HepG2 (cell line): ENCODE data around the gene ANKRD55. TPM values are rescaled to one million over a fixed set of nuclear protein-coding genes. Genes with fewer than 3 reads are reported as not detected.
A peak's percentile ranks its signal among the peaks of the same experiment; 100 is the strongest.

Source experiments
- GABPB1 ChIP-seq: IDR thresholded peaks from 2 replicates; pipeline ENCODE4 v1.6.1; 2016; ENCODE audit warnings: mild to moderate bottlenecking, missing genetic modification reagents, moderate library complexity, missing compliant biosample characterization
- JUNB ChIP-seq: sonication (generic); formaldehyde crosslinking; IDR thresholded peaks from 2 replicates; pipeline ENCODE4 v1.8.0; 2022; ENCODE audit warnings: missing genetic modification reagents, mild to moderate bottlenecking, borderline replicate concordance
- PHF21A ChIP-seq: sonication (generic); formaldehyde crosslinking; IDR thresholded peaks from 2 replicates; pipeline ENCODE4 v1.5.0; 2020; ENCODE audit warnings: mild to moderate bottlenecking, missing genetic modification reagents
- RARA ChIP-seq: IDR thresholded peaks from 2 replicates; pipeline ENCODE4 v1.6.1; 2016; ENCODE audit warnings: missing genetic modification reagents, missing compliant biosample characterization
- SALL2 ChIP-seq: sonication (generic); formaldehyde crosslinking; IDR thresholded peaks from 2 replicates; pipeline ENCODE4 v1.8.1; 2023; ENCODE audit warnings: mild to moderate bottlenecking, missing genetic modification reagents, inconsistent platforms
- SOX5 ChIP-seq: IDR thresholded peaks from 2 replicates; pipeline ENCODE4 v1.6.1; 2016; ENCODE audit warnings: borderline replicate concordance
- SP1 ChIP-seq, 2 experiments: fragments of 450-650 bp in 1 of 2; sonication (generic) in 1 of 2; formaldehyde crosslinking in 1 of 2; IDR thresholded peaks; 2 replicates each; pipeline versions ENCODE4 v1.4.0 to v1.6.1; 2016 to 2020; ENCODE audit warnings: missing genetic modification reagents in 1 of 2
- ZEB1 ChIP-seq: IDR thresholded peaks from 2 replicates; pipeline ENCODE4 v1.6.1; 2012; ENCODE audit warnings: mild to moderate bottlenecking, low read depth, inconsistent platforms; ENCODE audit not compliant: insufficient replicate concordance
- ZFP37 ChIP-seq: sonication (generic); formaldehyde crosslinking; IDR thresholded peaks from 2 replicates; pipeline ENCODE4 v1.4.0; 2020; ENCODE audit warnings: missing genetic modification reagents, borderline replicate concordance
- ZFP90 ChIP-seq: sonication (generic); formaldehyde crosslinking; IDR thresholded peaks from 2 replicates; pipeline ENCODE4 v1.8.0; 2022; ENCODE audit warnings: missing genetic modification reagents, mild to moderate bottlenecking, inconsistent platforms, borderline replicate concordance
- ZMYM2 ChIP-seq: sonication (generic); formaldehyde crosslinking; IDR thresholded peaks from 2 replicates; pipeline ENCODE4 v1.8.0; 2022; ENCODE audit warnings: mild to moderate bottlenecking, missing genetic modification reagents
- ZNF781 ChIP-seq: sonication (generic); formaldehyde crosslinking; IDR thresholded peaks from 2 replicates; pipeline ENCODE4 v1.5.1; 2020; ENCODE audit warnings: borderline replicate concordance, mild to moderate bottlenecking, missing genetic modification reagents; ENCODE audit errors: not compliant biosample characterization
- ZNF883 ChIP-seq: sonication (generic); formaldehyde crosslinking; IDR thresholded peaks from 2 replicates; pipeline ENCODE4 v1.5.1; 2020; ENCODE audit warnings: mild to moderate bottlenecking, missing genetic modification reagents; ENCODE audit errors: not compliant biosample characterization
- polyA plus RNA-seq, 8 experiments: library from polyadenylated mRNA; depleted of rRNA in 3 of 8; stranded (reverse) in 7 of 8; unstranded in 1 of 8; fragments of >200 nt; fragmentation: Illumina TruSeq in 4 of 8; extraction: Trizol in 4 of 8; gene quantifications; 2 replicates each; pipeline versions ENCODE4 v1.2.1 to v1.2.3, GENCODE V29; 2011 to 2016; ENCODE audit warnings: low read depth in 4 of 8, missing spikeins in 1 of 8, mixed read lengths in 1 of 8; ENCODE audit not compliant: insufficient read depth in 1 of 8
- total RNA-seq, 5 experiments: library from RNA; depleted of rRNA; stranded (reverse); fragments of >200 nt; fragmentation: Illumina TruSeq; extraction: Trizol; gene quantifications; 2 replicates each; pipeline ENCODE4 v1.2.3, GENCODE V29; 2016; ENCODE audit warnings: low read depth in 1 of 5
- TF ChIP-seq, protein P1 (sequence below): sonication (generic); formaldehyde crosslinking; conservative IDR thresholded peaks from 2 replicates; pipeline ENCODE4 v1.8.0; 2022; ENCODE audit warnings: mild to moderate bottlenecking, moderate library complexity, missing genetic modification reagents
- TF ChIP-seq, protein P2 (sequence below): sonication (generic); formaldehyde crosslinking; IDR thresholded peaks from 2 replicates; pipeline ENCODE4 v1.4.0; 2020; ENCODE audit warnings: missing genetic modification reagents
- TF ChIP-seq, protein P3 (sequence below): sonication (generic); formaldehyde crosslinking; IDR thresholded peaks from 2 replicates; pipeline ENCODE4 v1.5.0; 2020; ENCODE audit warnings: mild to moderate bottlenecking, missing genetic modification reagents, borderline replicate concordance
- TF ChIP-seq, protein P4 (sequence below): fragments of 450-650 bp; IDR thresholded peaks from 2 replicates; pipeline ENCODE4 v1.6.1; 2016

ANKRD55 gene
- total and polyA plus RNA-seq, 2 of the 13 experiments (the other 11 are each of a cell fraction or from before 2014, with no cell fraction given) = 0.11 to 0.28 TPM

DNA sequence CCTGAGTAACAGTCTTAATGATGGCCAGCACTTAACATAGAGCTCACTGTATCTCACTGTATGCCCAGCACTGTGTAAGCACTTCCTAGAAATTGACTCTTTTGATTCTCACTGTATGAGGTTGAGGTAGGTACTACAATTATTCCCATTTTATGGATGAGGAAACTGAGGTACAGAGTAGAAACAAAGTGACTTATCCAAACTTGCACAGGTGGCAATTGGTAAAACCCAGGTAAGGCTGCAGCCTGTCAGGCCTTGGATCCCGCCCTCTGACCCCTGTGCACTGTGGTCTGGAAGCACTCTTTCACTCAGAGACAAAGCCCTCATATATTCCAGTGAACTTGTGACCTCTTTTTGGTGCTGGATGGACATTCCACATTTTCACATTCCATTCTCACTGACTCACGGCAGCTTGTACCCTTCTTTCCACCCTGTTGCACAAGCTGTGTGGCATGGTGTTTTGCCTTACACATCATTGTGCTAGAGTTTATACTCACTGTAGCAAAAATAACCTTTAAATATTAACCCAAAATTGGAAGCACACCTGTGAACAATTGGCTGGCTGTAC, 21.7 kb downstream of the ANKRD55 start (continued):
- TF ChIP-seq, protein P1, sequence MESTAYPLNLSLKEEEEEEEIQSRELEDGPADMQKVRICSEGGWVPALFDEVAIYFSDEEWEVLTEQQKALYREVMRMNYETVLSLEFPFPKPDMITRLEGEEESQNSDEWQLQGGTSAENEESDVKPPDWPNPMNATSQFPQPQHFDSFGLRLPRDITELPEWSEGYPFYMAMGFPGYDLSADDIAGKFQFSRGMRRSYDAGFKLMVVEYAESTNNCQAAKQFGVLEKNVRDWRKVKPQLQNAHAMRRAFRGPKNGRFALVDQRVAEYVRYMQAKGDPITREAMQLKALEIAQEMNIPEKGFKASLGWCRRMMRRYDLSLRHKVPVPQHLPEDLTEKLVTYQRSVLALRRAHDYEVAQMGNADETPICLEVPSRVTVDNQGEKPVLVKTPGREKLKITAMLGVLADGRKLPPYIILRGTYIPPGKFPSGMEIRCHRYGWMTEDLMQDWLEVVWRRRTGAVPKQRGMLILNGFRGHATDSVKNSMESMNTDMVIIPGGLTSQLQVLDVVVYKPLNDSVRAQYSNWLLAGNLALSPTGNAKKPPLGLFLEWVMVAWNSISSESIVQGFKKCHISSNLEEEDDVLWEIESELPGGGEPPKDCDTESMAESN = peak; percentile 77; the same call in 1 of the 2 replicates
- TF ChIP-seq GABPB1 (CRISPR knock-in tag) = 0 out of 2 replicates have a peak, but pooled peaks have one; percentile 30
- TF ChIP-seq PHF21A (CRISPR knock-in tag) = peak; percentile 96
- TF ChIP-seq ZNF781 (CRISPR knock-in tag) = no peak
- no peak for TF ChIP-seq SP1 (IDR thresholded peaks at IDR 0.05)
- TF ChIP-seq SP1 (CRISPR knock-in tag; IDR thresholded peaks at IDR 0.05) = 0 out of 2 replicates have a peak, but pooled peaks have one; percentile 36
- no peak for TF ChIP-seq ZNF883 (CRISPR knock-in tag)
- TF ChIP-seq, protein P2, sequence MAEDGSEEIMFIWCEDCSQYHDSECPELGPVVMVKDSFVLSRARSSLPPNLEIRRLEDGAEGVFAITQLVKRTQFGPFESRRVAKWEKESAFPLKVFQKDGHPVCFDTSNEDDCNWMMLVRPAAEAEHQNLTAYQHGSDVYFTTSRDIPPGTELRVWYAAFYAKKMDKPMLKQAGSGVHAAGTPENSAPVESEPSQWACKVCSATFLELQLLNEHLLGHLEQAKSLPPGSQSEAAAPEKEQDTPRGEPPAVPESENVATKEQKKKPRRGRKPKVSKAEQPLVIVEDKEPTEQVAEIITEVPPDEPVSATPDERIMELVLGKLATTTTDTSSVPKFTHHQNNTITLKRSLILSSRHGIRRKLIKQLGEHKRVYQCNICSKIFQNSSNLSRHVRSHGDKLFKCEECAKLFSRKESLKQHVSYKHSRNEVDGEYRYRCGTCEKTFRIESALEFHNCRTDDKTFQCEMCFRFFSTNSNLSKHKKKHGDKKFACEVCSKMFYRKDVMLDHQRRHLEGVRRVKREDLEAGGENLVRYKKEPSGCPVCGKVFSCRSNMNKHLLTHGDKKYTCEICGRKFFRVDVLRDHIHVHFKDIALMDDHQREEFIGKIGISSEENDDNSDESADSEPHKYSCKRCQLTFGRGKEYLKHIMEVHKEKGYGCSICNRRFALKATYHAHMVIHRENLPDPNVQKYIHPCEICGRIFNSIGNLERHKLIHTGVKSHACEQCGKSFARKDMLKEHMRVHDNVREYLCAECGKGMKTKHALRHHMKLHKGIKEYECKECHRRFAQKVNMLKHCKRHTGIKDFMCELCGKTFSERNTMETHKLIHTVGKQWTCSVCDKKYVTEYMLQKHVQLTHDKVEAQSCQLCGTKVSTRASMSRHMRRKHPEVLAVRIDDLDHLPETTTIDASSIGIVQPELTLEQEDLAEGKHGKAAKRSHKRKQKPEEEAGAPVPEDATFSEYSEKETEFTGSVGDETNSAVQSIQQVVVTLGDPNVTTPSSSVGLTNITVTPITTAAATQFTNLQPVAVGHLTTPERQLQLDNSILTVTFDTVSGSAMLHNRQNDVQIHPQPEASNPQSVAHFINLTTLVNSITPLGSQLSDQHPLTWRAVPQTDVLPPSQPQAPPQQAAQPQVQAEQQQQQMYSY (CRISPR knock-in tag) = 0 out of 2 replicates have a peak, but pooled peaks have one; percentile 36
- TF ChIP-seq, protein P3, sequence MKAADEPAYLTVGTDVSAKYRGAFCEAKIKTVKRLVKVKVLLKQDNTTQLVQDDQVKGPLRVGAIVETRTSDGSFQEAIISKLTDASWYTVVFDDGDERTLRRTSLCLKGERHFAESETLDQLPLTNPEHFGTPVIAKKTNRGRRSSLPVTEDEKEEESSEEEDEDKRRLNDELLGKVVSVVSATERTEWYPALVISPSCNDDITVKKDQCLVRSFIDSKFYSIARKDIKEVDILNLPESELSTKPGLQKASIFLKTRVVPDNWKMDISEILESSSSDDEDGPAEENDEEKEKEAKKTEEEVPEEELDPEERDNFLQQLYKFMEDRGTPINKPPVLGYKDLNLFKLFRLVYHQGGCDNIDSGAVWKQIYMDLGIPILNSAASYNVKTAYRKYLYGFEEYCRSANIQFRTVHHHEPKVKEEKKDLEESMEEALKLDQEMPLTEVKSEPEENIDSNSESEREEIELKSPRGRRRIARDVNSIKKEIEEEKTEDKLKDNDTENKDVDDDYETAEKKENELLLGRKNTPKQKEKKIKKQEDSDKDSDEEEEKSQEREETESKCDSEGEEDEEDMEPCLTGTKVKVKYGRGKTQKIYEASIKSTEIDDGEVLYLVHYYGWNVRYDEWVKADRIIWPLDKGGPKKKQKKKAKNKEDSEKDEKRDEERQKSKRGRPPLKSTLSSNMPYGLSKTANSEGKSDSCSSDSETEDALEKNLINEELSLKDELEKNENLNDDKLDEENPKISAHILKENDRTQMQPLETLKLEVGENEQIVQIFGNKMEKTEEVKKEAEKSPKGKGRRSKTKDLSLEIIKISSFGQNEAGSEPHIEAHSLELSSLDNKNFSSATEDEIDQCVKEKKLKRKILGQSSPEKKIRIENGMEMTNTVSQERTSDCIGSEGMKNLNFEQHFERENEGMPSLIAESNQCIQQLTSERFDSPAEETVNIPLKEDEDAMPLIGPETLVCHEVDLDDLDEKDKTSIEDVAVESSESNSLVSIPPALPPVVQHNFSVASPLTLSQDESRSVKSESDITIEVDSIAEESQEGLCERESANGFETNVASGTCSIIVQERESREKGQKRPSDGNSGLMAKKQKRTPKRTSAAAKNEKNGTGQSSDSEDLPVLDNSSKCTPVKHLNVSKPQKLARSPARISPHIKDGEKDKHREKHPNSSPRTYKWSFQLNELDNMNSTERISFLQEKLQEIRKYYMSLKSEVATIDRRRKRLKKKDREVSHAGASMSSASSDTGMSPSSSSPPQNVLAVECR = peak; percentile 62; the same call in 1 of the 2 replicates
- peak; percentile 98 for TF ChIP-seq ZMYM2
- peak; percentile 79 for TF ChIP-seq ZFP37 (CRISPR knock-in tag)
- TF ChIP-seq ZEB1 = peak; percentile 99
- TF ChIP-seq, protein P4, sequence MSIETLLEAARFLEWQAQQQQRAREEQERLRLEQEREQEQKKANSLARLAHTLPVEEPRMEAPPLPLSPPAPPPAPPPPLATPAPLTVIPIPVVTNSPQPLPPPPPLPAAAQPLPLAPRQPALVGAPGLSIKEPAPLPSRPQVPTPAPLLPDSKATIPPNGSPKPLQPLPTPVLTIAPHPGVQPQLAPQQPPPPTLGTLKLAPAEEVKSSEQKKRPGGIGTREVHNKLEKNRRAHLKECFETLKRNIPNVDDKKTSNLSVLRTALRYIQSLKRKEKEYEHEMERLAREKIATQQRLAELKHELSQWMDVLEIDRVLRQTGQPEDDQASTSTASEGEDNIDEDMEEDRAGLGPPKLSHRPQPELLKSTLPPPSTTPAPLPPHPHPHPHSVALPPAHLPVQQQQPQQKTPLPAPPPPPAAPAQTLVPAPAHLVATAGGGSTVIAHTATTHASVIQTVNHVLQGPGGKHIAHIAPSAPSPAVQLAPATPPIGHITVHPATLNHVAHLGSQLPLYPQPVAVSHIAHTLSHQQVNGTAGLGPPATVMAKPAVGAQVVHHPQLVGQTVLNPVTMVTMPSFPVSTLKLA = no peak
- peak; percentile 100 for TF ChIP-seq JUNB (CRISPR knock-in tag)
- TF ChIP-seq SALL2 (CRISPR knock-in tag) = 0 out of 2 replicates have a peak, but pooled peaks have one; percentile 61
- TF ChIP-seq ZFP90 = peak; percentile 48; the same call in 1 of the 2 replicates
- TF ChIP-seq RARA (CRISPR knock-in tag) = peak; percentile 100
- peak; percentile 97 for TF ChIP-seq SOX5 (CRISPR knock-in tag)
